ENCODE measurements around the gene PPM1N. TPM values are rescaled to one million over a fixed set of nuclear protein-coding genes. Genes with fewer than 3 reads are reported as not detected.

PPM1N gene
- total and polyA plus RNA-seq, 2 of the 13 experiments (the other 11 are each of a cell fraction or from before 2014, with no cell fraction given): 0.31 to 1.8 TPM

DNA sequence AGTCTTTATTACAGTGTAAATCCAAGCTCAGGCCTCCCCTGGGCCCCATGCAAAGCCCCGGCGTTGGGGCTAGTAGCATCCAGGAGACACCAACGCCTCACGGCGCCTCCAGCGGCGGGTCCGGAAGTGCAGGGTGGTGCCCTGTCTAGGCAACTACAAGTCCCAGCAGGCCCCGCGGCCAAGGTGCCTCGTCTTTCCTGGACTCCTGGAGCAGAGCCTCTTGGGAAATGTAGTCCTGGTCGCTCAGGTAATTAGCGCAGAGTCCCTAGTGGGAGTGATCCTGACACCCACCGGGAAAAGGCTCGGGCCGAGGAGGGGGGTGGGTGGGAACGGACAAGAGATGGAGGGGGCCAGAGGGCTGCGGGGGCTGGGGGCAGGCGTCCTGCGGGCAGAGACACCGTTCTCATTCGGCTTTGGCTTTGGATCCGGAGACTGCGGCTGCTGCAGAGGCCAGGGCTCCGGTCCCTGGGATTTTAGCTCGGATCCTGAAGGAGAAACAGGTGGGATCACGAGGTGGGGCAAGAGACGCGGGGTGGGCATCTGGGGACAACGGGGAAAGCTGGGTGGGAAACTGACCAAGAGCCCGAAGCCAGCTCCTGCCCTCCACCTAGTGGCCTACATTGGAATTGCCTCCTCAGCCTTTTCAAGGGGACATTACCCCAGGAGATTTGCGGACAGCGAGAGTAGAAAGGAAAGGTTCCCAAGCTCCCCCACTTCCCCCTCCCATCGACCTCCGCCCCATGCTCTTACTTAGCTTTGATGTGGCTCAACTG, 12.8 kb upstream of the PPM1N start (continued):
- TF ChIP-seq ZNF839 (CRISPR knock-in tag; IDR thresholded peaks at IDR 0.05; ENCODE audit: borderline replicate concordance) (0 out of 2 replicates have a peak, but pooled peaks have one; percentile 49), AGO1 (IDR thresholded peaks at IDR 0.05; ENCODE audit: low read depth, low read length, poor library complexity, severe bottlenecking) (no peak), ZNF207 (IDR thresholded peaks at IDR 0.05; ENCODE audit: borderline replicate concordance) (no peak), BRCA1 (CRISPR knock-in tag; IDR thresholded peaks at IDR 0.05) (no peak), ASH2L (IDR thresholded peaks at IDR 0.05; ENCODE audit: insufficient read length, low read depth, low read length) (peak; percentile 25), ZNF143 (CRISPR knock-in tag; IDR thresholded peaks at IDR 0.05) (peak; percentile 96), POLR2G (IDR thresholded peaks at IDR 0.05; ENCODE audit: low read depth, low read length) (no peak), ZFX (CRISPR knock-in tag; IDR thresholded peaks at IDR 0.05; ENCODE audit: low read depth) (peak; percentile 43; the same call in 1 of the 2 replicates), U2AF2 (IDR thresholded peaks at IDR 0.05; ENCODE audit: low read depth, low read length) (no peak), SPEN (CRISPR knock-in tag; IDR thresholded peaks at IDR 0.05; ENCODE audit: low read depth) (peak; percentile 26; the same call in 1 of the 2 replicates), ELF1 (CRISPR knock-in tag; IDR thresholded peaks at IDR 0.05) (peak; percentile 91), PHB2 (IDR thresholded peaks at IDR 0.05; ENCODE audit: partially characterized antibody) (no peak), ZNF761 (CRISPR knock-in tag; conservative IDR thresholded peaks at IDR 0.05) (no peak), ZNF792 (CRISPR knock-in tag; IDR thresholded peaks at IDR 0.05) (no peak), UBTF (CRISPR knock-in tag; IDR thresholded peaks at IDR 0.05) (peak; percentile 63), KLF11 (CRISPR knock-in tag; IDR thresholded peaks at IDR 0.05) (0 out of 2 replicates have a peak, but pooled peaks have one; percentile 33), ZNF577 (CRISPR knock-in tag; IDR thresholded peaks at IDR 0.05; ENCODE audit: borderline replicate concordance, low read depth) (no peak), ZNF451 (CRISPR knock-in tag; IDR thresholded peaks at IDR 0.05) (no peak), ZEB1 (IDR thresholded peaks at IDR 0.05; ENCODE audit: insufficient replicate concordance, low read depth) (peak; percentile 74), YY1 (IDR thresholded peaks at IDR 0.05; ENCODE audit: insufficient read depth, insufficient replicate concordance, low read depth, low read length) (peak; percentile 52), ZNF891 (CRISPR knock-in tag; IDR thresholded peaks at IDR 0.05) (no peak), ZSCAN25 (CRISPR knock-in tag; IDR thresholded peaks at IDR 0.05) (no peak), ZNF543 (CRISPR knock-in tag; IDR thresholded peaks at IDR 0.05) (no peak), KDM2A (CRISPR knock-in tag; IDR thresholded peaks at IDR 0.05; ENCODE audit: borderline replicate concordance, low read depth) (peak; percentile 75; the same call in 1 of the 2 replicates), ZNF33B (CRISPR knock-in tag; IDR thresholded peaks at IDR 0.05) (no peak), POGZ (CRISPR knock-in tag; IDR thresholded peaks at IDR 0.05) (peak; percentile 33; the same call in 1 of the 2 replicates), KAT8 (CRISPR knock-in tag; IDR thresholded peaks at IDR 0.05) (peak; percentile 52; the same call in 1 of the 2 replicates), ZNF772 (CRISPR knock-in tag; IDR thresholded peaks at IDR 0.05) (no peak)
- TF ChIP-seq, protein P1, sequence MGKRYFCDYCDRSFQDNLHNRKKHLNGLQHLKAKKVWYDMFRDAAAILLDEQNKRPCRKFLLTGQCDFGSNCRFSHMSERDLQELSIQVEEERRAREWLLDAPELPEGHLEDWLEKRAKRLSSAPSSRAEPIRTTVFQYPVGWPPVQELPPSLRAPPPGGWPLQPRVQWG (CRISPR knock-in tag; IDR thresholded peaks at IDR 0.05; ENCODE audit: borderline replicate concordance, low read depth): no peak
- TF ChIP-seq, protein P2, sequence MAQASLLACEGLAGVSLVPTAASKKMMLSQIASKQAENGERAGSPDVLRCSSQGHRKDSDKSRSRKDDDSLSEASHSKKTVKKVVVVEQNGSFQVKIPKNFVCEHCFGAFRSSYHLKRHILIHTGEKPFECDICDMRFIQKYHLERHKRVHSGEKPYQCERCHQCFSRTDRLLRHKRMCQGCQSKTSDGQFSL (CRISPR knock-in tag; IDR thresholded peaks at IDR 0.05): peak; percentile 54; the same call in 1 of the 2 replicates
